ENCODE results near the gene OR10H3.

- no peak for TF ChIP-seq CTCF (IDR thresholded peaks at IDR 0.05)
- no peak for TF ChIP-seq POLR2A (IDR thresholded peaks at IDR 0.05)
Observed at GRCh38 chr19:15696654-15697194, 41.1 kb upstream of the OR10H3 start.
